Large intestine (tissue), 1 donor: ENCODE measurements around the gene ZNF254. TPM values are rescaled to one million over a fixed set of nuclear protein-coding genes. Genes with fewer than 3 reads are reported as not detected.

Source experiments
- polyA plus RNA-seq: library from polyadenylated mRNA; unstranded; fragments of 120-200 nt; gene quantifications from one replicate; pipeline ENCODE4 v1.2.1, GENCODE V29; 2013

The ZNF254 gene
- polyA plus RNA-seq, 1 donor, result 19.0 TPM

Other genes with a start within 250 kb of the ZNF254 start
- gene ZNF726, start 172.3 kb upstream of the ZNF254 start, polyA plus RNA-seq, result 4.5 TPM